Activated naive CD8-positive, alpha-beta T cell (primary cell): ENCODE measurements around the gene BCLAF1.
"Not testable (repeated sequence)": the region's sequence is repeated elsewhere in the genome, so short reads cannot be mapped to it uniquely, and the experiment has no call there.

ENCODE experiments used
- H3K27ac Mint-ChIP-seq: one replicate; pipeline ENCODE4 v1.8.0; 2021; ENCODE audit warnings: mixed read lengths
- H3K27me3 Mint-ChIP-seq: one replicate; pipeline ENCODE4 v1.8.0; 2021; ENCODE audit warnings: mixed read lengths
- H3K36me3 Mint-ChIP-seq: one replicate; pipeline ENCODE4 v1.8.0; 2021; ENCODE audit warnings: mixed read lengths
- H3K4me1 Mint-ChIP-seq: one replicate; pipeline ENCODE4 v1.8.0; 2021; ENCODE audit warnings: low read depth, mixed read lengths
- H3K4me3 Mint-ChIP-seq: one replicate; pipeline ENCODE4 v1.8.0; 2021; ENCODE audit warnings: mild to moderate bottlenecking, mixed read lengths
- H3K9me3 Mint-ChIP-seq: one replicate; pipeline ENCODE4 v1.8.0; 2021; ENCODE audit warnings: low read depth, mixed read lengths

The BCLAF1 gene

DNA sequence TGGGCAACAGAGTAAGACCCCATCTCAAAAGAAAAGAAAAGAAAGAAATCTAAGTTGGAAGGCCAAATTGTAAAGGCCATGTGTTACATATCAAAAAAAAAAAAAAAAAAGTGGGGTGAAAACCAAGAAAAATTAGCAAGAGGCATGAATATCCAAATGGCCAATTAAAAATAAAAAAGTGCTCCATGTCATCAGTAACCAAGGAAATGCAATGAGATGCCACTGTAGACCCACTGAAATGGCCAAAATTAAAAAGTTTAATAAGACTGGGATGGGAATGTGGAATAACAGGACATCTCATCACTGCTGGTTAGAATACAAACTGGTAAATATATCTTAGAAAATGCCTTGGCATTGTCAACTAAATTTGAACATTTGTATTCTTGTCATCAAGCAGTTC is 30.1 kb upstream of the BCLAF1 start:
- Mint-ChIP-seq H3K36me3 (no peaks in the 10 kb centered on the region), H3K4me1 (no peaks in the 10 kb centered on the region), H3K9me3 (no peaks in the 10 kb centered on the region), H3K4me3 (no peak overlapping the region), H3K27me3 (no peaks in the 10 kb centered on the region), H3K27ac (no peak overlapping the region)

DNA sequence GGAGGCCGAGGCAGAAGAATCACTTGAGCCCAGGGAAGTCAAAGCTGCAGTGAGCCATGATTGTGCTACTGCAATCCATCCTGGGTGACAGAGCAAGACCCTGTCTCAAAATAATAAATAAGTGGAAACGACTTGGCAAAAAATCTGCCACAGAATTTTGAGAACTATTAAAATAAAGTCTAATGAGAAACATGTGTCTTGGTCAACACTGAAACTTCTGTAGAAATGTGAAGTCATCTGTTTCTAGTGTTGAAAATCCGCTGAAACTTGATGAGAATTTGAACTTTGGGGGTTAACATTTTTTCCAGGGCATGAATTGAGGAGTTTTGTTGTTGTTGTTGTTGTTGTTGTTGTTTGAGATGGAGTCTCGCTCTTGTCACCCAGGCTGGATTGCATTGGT is 29.0 kb upstream of the BCLAF1 start:
- Mint-ChIP-seq H3K9me3 (no peaks in the 10 kb centered on the region), H3K27me3 (no peaks in the 10 kb centered on the region), H3K4me3 (no peak overlapping the region), H3K36me3 (no peaks in the 10 kb centered on the region), H3K4me1 (no peaks in the 10 kb centered on the region), H3K27ac (no peak overlapping the region)

DNA sequence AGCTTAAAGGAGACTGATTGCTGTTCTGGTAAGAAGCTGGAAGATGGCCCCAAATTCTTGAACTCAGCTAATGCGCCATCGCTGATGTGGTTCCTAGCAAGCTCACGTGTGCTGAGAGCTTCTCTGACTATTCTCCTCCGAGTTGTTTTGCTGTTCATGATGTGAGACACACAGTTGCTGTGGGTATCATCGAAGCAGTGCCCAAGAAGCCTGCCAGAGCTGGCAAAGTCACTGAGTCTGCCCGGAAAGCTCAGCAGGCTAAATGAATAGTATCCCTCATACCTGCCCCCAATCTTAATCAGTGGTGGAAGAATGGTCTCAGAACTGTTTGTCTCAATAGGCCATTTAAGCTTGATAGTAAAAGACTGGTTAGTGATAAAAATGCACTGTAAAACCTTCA is 28.3 kb upstream of the BCLAF1 start:
- Mint-ChIP-seq H3K4me1 (no peaks in the 10 kb centered on the region), H3K27ac (no peak overlapping the region), H3K9me3 (no peaks in the 10 kb centered on the region), H3K27me3 (peaks cover 2% of the 10 kb centered on the region), H3K36me3 (no peaks in the 10 kb centered on the region), H3K4me3 (no peak overlapping the region)

DNA sequence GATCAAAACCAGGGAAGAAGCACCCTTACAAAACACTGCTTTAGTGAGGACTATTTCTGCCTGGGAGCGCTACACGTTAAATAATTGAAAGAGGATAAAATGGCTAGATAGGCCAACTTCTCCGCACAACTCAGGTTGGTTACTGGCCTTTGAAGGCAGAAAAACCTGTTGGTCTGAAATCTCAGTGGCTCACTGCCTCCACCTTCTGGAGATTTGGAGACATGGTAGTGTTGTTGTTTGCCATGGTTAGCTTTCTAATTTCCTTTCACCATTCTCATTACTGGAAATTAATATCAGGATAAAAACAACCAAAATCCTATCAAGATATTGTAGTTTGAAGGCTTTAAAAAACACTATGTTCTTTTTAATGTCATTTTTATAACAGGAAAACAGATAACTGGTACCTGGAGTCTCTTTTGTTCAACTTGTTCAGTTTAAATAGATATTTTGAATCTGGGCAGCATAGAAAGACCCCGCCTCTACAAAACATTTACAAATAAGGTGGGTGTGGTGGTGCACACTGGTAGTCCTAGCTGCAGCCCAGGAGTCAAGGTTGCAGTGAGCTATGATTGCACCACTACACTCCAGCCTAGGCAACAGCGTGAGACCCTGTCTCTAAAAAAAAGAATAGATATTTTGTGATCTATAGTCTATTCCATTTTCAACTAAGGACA is 27.5 kb upstream of the BCLAF1 start:
- H3K27ac Mint-ChIP-seq, result no peak overlapping the region
- no peaks in the 10 kb centered on the region for H3K4me1 Mint-ChIP-seq
- no peak overlapping the region for H3K4me3 Mint-ChIP-seq
- no peaks in the 10 kb centered on the region for H3K9me3 Mint-ChIP-seq
- H3K36me3 Mint-ChIP-seq, result no peaks in the 10 kb centered on the region
- H3K27me3 Mint-ChIP-seq, result peaks cover 3% of the 10 kb centered on the region

DNA sequence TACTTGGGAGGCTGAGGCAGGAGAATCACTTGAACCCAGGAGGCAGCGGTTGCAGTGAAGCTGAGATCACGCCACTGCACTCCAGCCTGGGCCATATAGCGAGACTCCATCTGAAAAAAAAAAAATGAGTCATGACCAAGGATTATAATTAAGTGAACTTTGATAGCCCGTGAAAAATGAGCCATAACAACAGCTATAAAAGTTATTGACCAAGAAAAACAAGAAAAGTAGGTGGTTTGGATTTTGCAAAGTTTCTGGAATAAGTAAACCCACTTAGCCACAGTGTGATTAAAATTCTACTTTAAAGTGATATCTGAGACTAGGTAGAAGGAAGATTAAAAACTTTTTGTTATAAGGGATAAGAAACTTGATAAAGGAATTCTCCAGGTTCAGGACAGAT is 25.9 kb upstream of the BCLAF1 start:
- H3K4me3 Mint-ChIP-seq, result no peak overlapping the region
- H3K36me3 Mint-ChIP-seq, result no peaks in the 10 kb centered on the region
- H3K4me1 Mint-ChIP-seq, result no peaks in the 10 kb centered on the region

DNA sequence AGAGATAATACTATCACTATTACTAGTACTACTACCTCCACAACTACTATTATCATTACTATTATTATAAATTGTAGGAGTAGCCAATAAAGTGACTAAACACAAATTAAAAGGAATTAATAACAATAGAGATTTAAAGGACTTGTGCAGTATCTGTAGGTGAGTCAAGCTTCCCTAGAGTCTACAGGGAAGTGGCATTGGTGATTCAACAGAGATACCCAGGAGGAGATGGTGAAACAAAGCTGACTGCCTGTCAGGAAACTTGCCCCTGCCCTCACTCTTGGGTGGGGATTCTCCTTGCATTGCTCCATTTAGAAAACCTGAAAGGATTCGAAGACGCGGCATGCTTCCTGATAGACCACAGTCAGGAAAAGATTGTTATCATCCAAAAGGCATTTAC is 23.3 kb upstream of the BCLAF1 start:
- no peak overlapping the region for H3K27ac Mint-ChIP-seq
- H3K4me1 Mint-ChIP-seq, result no peaks in the 10 kb centered on the region
- no peaks in the 10 kb centered on the region for H3K9me3 Mint-ChIP-seq
- no peak overlapping the region for H3K4me3 Mint-ChIP-seq
- peaks cover 3% of the 10 kb centered on the region for H3K27me3 Mint-ChIP-seq
- H3K36me3 Mint-ChIP-seq, result no peaks in the 10 kb centered on the region

More for the DNA sequence above, 25.9 kb upstream of the BCLAF1 start:
- Mint-ChIP-seq H3K27ac (no peak overlapping the region), H3K9me3 (no peaks in the 10 kb centered on the region), H3K27me3 (peaks cover 3% of the 10 kb centered on the region)

DNA sequence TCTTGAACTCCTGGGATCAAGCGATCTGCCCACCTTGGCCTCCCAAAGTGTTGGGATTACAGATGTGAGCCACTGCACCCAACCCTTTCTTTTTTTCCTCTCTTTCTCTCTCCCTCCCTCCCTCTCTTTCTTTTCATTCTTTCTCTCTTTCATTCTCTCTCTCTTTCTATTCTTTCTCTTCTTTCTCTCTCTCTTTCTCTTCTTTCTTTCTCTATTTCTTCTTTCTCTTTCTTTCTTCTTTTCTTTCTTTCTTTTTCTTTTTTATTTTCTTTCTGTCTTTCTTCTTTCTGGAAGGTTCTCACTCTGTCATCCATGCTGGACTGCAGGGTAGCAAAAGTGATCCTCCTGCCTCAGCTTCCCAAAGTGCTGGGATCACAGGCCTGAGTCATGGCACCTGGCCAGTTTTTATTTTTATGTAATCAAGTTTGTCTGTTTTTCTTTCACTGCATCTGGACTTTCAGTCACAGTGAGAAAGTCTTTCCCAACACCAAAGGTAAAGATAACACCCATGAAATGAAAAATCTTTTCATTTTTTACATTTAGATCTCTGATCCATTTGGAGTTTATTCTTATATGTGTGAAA is 20.2 kb upstream of the BCLAF1 start:
- Mint-ChIP-seq H3K9me3 (no peaks in the 10 kb centered on the region), H3K27ac (no peak overlapping the region), H3K27me3 (peaks cover 3% of the 10 kb centered on the region), H3K36me3 (no peaks in the 10 kb centered on the region), H3K4me3 (no peak overlapping the region), H3K4me1 (no peaks in the 10 kb centered on the region)

DNA sequence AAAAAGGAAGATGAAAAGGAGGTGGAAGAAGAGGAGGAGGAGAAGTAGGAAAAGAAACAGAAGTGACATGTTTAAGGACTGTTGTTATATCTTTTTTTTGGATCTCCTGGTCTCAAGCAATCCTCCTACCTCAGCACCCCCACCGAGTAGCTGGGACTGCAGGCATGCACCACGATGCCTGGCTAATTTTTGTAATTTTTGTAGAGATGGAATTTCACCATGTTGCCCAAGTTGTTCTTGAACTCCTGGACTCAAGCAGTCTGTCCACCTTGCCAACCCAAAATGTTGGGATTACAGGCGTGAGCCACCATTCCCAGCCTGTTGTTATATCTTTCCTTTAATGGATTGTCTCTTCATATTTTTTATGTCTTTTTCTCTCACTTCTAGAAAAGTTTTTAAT is 19.5 kb upstream of the BCLAF1 start:
- H3K36me3 Mint-ChIP-seq, result no peaks in the 10 kb centered on the region
- H3K4me1 Mint-ChIP-seq, result no peaks in the 10 kb centered on the region
- peaks cover 3% of the 10 kb centered on the region for H3K27me3 Mint-ChIP-seq
- no peaks in the 10 kb centered on the region for H3K9me3 Mint-ChIP-seq
- H3K27ac Mint-ChIP-seq, result no peak overlapping the region
- no peak overlapping the region for H3K4me3 Mint-ChIP-seq

DNA sequence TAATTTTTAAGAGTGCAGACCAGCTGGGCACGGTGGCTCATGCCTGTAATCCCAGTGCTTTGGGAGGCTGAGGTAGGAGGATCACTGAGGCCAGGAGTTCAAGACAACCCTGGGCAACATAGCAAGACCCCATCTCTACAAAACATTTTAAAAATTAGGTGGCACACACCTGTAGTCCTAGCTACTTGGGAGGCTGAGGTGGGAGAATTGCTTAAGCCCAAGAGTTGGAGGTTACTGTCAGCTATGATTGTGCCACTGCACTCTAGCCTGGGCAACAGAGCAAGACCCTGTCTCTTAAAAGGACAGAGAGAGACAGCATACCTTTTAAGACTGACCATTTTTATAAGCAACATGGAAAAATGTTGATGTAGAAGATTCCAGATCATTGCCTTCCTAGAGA is 18.8 kb upstream of the BCLAF1 start:
- not testable (repeated sequence) for H3K27me3 Mint-ChIP-seq, H3K36me3 Mint-ChIP-seq, H3K4me3 Mint-ChIP-seq, H3K27ac Mint-ChIP-seq, H3K9me3 Mint-ChIP-seq, H3K4me1 Mint-ChIP-seq

DNA sequence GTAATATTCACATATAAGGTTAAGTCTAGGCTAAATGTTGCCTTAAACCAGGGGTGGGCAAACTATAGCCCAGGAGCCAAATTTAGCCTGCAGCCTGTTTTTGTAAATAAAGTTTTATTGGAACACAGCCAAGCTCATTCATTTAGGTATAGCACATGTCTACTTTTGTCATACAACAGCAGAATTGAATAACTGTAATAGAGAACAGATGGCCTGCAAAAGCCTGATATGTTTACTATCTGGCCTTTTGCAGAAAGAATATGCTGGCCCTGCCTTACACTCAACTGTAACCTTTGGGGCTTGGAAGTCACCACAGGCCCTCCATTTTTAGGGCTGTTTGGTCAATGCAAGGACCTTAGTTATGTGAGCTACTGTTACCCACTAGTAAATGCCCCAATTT is 17.7 kb upstream of the BCLAF1 start:
- H3K36me3 Mint-ChIP-seq, result no peaks in the 10 kb centered on the region
- H3K9me3 Mint-ChIP-seq, result no peaks in the 10 kb centered on the region
- no peaks in the 10 kb centered on the region for H3K4me1 Mint-ChIP-seq
- H3K27ac Mint-ChIP-seq, result no peak overlapping the region
- H3K4me3 Mint-ChIP-seq, result no peak overlapping the region
- no peaks in the 10 kb centered on the region for H3K27me3 Mint-ChIP-seq

DNA sequence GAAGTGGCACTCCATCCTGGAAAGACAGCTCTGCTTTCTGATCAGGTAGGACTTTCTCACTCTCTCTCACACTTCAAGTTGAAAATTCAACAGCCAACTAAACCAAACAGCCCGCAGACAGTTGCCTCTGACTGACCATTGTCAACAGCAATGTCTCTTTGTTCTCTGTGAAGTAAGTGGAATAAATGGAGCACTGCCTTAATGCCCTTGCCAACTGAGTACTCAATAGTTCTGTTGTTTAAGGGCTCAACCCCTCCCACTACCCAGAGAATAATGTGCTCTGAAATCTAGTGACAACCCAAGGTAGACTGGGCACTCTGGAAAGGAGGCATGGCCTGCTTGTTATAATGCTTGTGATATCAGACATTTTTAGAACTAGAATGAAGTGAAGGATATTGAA is 16.8 kb upstream of the BCLAF1 start:
- Mint-ChIP-seq H3K36me3 (no peaks in the 10 kb centered on the region), H3K27me3 (no peaks in the 10 kb centered on the region), H3K4me3 (no peak overlapping the region), H3K9me3 (no peaks in the 10 kb centered on the region), H3K4me1 (no peaks in the 10 kb centered on the region), H3K27ac (no peak overlapping the region)

DNA sequence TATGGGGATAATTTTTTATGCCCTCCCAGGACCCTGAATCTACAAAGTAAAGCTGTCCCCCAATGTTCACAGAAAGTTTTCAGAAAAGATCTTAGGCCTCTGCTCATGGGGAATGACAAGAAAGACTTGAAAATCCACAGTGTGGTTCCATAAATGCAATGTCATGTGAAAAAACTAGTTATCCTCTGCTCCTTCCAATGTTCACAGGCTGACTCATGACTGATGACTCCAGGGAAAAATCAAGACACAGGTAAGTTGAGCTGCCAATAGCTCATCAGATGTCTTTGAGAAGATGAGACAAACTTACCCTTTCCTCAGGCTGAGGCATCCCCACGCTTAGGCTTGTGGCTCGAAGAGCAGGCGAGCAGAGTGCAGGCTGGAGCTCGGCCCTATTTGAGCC is 14.8 kb upstream of the BCLAF1 start:
- H3K9me3 Mint-ChIP-seq, result no peaks in the 10 kb centered on the region
- H3K4me3 Mint-ChIP-seq, result no peak overlapping the region
- H3K27ac Mint-ChIP-seq, result no peak overlapping the region
- H3K27me3 Mint-ChIP-seq, result no peaks in the 10 kb centered on the region
- no peaks in the 10 kb centered on the region for H3K4me1 Mint-ChIP-seq
- H3K36me3 Mint-ChIP-seq, result no peaks in the 10 kb centered on the region

DNA sequence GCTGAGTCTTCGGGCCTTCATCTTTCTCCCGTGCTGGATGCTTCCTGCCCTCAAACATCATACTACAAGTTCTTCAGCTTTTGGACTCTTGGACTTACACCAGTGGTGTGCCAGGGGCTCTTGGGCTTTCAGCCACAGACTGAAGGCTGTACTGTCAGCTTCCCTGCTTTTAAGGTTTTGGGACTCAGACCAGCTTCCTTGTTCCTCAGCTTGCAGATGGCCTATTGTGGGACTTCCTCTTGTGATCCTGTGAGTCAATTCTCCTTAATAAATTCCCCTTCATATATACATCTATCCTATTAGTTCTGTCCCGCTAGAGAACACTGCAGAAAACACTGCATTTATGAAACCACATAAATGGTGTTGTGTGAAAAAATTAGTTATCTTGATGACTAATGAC is 13.9 kb upstream of the BCLAF1 start:
- Mint-ChIP-seq H3K9me3 (no peaks in the 10 kb centered on the region), H3K36me3 (no peaks in the 10 kb centered on the region)

DNA sequence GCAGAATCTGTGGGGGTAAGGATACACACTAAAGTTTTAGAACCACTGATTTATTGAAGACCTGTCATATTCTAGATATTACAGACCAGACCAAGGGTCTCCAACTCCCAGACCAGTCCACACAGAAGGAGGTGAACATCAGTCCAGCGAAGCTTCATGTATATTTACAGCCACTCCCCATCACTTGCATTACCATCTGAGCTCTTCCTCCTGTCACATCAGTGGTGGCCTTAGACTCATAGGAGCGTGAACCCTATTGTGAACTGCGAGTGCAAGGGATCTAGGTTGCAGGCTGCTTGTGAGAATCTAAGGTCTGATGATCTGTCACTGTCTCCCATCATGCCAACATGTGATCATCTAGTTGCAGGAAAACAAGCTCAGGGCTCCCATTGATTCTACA is 5.0 kb upstream of the BCLAF1 start:
- Mint-ChIP-seq H3K27ac (no peak overlapping the region), H3K9me3 (no peaks in the 10 kb centered on the region), H3K27me3 (no peaks in the 10 kb centered on the region), H3K36me3 (no peaks in the 10 kb centered on the region), H3K4me1 (peaks cover 16% of the 10 kb centered on the region), H3K4me3 (no peak overlapping the region)

More for the DNA sequence above, 13.9 kb upstream of the BCLAF1 start:
- Mint-ChIP-seq H3K27ac (no peak overlapping the region), H3K4me1 (no peaks in the 10 kb centered on the region), H3K27me3 (no peaks in the 10 kb centered on the region), H3K4me3 (no peak overlapping the region)

DNA sequence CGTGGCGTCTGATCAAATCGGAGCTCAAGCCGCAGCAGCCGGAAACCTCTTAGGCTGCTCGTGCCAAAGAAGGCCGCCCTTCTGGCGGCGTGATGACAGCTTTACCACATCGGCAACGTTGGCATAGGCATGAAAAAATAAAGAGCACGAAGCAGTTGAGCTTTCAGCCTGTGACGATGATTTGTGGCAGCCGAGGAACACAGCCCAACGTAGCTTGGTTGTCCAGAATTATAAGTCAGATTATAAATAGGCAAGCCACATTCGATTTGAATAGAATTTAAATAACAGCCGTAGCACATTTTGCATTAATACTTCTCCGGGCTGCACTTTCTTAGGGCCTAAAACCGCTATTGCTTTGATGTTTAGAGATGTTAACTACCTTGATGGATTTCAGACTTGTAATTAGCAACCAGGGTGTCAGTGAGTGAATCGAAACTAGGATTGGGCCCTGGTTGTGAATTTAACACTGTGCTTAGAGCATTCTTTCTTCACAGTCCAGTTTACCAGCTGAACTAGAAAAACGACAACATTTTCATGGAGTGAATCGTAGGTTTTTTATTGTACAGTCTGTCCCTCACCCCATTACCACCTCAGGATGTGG is 864 bp upstream of the BCLAF1 start:
- peaks cover 4% of the 10 kb centered on the region for H3K36me3 Mint-ChIP-seq
- peak overlapping the region; percentile 100 for H3K27ac Mint-ChIP-seq
- H3K27me3 Mint-ChIP-seq, result no peaks in the 10 kb centered on the region
- H3K4me1 Mint-ChIP-seq, result peaks cover 38% of the 10 kb centered on the region
- H3K4me3 Mint-ChIP-seq, result peak overlapping the region; percentile 95
- no peaks in the 10 kb centered on the region for H3K9me3 Mint-ChIP-seq

DNA sequence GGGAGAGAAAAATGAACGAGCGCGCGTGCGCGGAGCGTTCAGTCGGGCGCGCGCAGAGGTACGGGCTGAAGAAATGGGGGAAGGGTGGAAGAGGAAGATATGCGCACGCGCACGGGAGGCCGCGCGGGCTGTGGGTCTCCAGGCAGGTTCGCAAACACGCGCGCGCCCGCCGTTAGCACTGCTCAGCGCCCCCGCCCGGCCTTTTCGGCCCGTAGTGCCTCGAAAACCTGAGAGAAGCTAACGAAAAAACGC is 393 bp downstream of the BCLAF1 start:
- Mint-ChIP-seq H3K4me1 (peaks cover 51% of the 10 kb centered on the region), H3K36me3 (peaks cover 6% of the 10 kb centered on the region)

More for the DNA sequence above, 393 bp downstream of the BCLAF1 start:
- peak overlapping the region; percentile 100 for H3K27ac Mint-ChIP-seq
- no peaks in the 10 kb centered on the region for H3K9me3 Mint-ChIP-seq
- H3K27me3 Mint-ChIP-seq, result no peaks in the 10 kb centered on the region
- peak overlapping the region; percentile 95 for H3K4me3 Mint-ChIP-seq
